GM23248 (cell line): ENCODE results near the gene MAP2.

Experiments used
- EZH2 ChIP-seq: fragments of 200-600 bp; sonication (generic); IDR thresholded peaks from 2 replicates; pipeline ENCODE4 v1.6.1; 2018; ENCODE audit warnings: antibody characterized with exemption, mild to moderate bottlenecking; ENCODE audit not compliant: insufficient read depth, poor library complexity, severe bottlenecking
- EZH2phosphoT487 ChIP-seq: fragments of 200-600 bp; sonication (generic); IDR thresholded peaks from 2 replicates; pipeline ENCODE4 v1.6.1; 2018; ENCODE audit warnings: antibody characterized with exemption, moderate library complexity, mild to moderate bottlenecking, low read depth; ENCODE audit not compliant: insufficient read depth

DNA sequence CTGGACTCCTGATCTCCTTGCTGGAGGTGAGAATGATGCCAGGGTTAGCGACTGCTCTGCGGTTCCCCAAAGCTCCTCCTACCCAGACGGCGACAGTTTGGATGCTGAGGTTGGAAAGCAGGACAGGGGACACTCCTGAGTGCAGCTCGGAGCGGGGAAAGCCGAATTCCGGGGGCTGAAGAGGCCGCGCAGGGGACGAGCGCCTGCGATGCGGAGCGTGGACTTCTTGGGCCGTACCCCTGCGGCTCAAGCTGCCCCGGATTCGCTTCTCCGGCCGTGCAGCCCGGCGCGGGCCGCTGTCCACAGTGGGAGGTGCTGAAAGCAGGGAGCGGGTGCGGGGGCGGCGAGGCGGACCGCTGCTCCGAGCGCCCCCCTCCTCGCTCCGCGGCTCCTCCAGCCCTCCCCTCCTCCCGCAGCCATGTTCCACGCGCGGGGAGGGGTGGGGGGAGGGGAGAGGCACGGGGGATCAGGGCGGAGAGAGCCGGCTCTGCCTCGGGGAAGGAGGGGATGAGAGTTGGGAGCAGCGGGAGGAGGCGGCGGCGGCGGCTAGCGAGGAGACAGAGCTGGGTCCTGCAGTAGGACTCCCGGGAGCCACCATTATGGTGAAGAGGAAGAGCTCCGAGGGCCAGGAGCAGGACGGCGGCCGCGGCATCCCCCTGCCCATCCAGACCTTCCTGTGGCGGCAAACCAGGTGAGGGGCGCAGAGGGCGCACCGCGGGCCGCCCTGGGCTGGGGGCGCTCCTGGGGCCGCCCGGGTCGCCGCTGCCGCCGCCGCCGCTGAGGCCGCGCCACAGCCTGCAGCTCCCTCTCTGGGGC is 347.8 kb downstream of the MAP2 start, which contains the start of gene UNC80:
- TF ChIP-seq EZH2 (no peak), EZH2phosphoT487 (no peak)
